Loucy (cell line): Measurements from ENCODE around the gene MMP3.

ENCODE experiments used
- CTCF ChIP-seq: fragments of 200-600 bp; sonication (generic); conservative IDR thresholded peaks from 2 replicates; pipeline ENCODE4 v1.5.1; 2014; ENCODE audit warnings: mild to moderate bottlenecking, antibody characterized with exemption, low read length
- EZH2phosphoT487 ChIP-seq: fragments of 200-600 bp; IDR thresholded peaks from 2 replicates; pipeline ENCODE4 v1.6.1; 2018; ENCODE audit warnings: antibody characterized with exemption, mild to moderate bottlenecking, moderate library complexity, borderline replicate concordance

- no peak for TF ChIP-seq CTCF
- no peak for TF ChIP-seq EZH2phosphoT487
These were observed 41.1 kb downstream of the MMP3 start for GRCh38 chr11:102802341-102802740.
